Astrocyte (in vitro differentiated cells and primary cell): Measurements from ENCODE around the gene CIDEA. TPM values are rescaled to one million over a fixed set of nuclear protein-coding genes. Genes with fewer than 3 reads are reported as not detected.
A peak's percentile ranks its signal among the peaks of the same experiment; 100 is the strongest.

Source experiments
- DNase-seq: peaks from one replicate; pipeline ENCODE4 v3.0.0-alpha.2; 2010; ENCODE audit warnings: low read depth
- FAIRE-seq: peaks from 2 replicates; lab custom pipeline; 2011; peaks lifted over from hg19 to GRCh38; lab: Jason Lieb, UNC
- H2AFZ ChIP-seq: 2 replicates; pipeline ENCODE4 v1.6.0; 2012; ENCODE audit warnings: low read depth, low read length, inconsistent platforms
- H3K27ac ChIP-seq: 2 replicates; pipeline ENCODE4 v1.5.1; 2011; ENCODE audit warnings: low read depth, low read length, inconsistent platforms
- H3K27me3 ChIP-seq: 2 replicates; pipeline ENCODE4 v1.6.0; 2011; ENCODE audit warnings: low read length, inconsistent platforms; ENCODE audit not compliant: insufficient read depth
- H3K36me3 ChIP-seq: 2 replicates; pipeline ENCODE4 v1.5.1; 2011; ENCODE audit warnings: low read length, inconsistent platforms; ENCODE audit not compliant: insufficient read depth
- H3K4me1 ChIP-seq: 2 replicates; pipeline ENCODE4 v1.5.1; 2011; ENCODE audit warnings: low read length, inconsistent platforms; ENCODE audit not compliant: insufficient read depth
- H3K4me2 ChIP-seq: 2 replicates; pipeline ENCODE4 v1.6.0; 2012; ENCODE audit warnings: low read length, inconsistent platforms
- H3K4me3 ChIP-seq: 2 replicates; pipeline ENCODE4 v1.5.1; 2011; ENCODE audit warnings: low read depth, mild to moderate bottlenecking, low read length, inconsistent platforms; ENCODE audit not compliant: insufficient read depth
- H3K79me2 ChIP-seq: 2 replicates; pipeline ENCODE4 v1.6.0; 2012; ENCODE audit warnings: mild to moderate bottlenecking, low read length, inconsistent platforms; ENCODE audit not compliant: insufficient read depth
- H3K9ac ChIP-seq: 2 replicates; pipeline ENCODE4 v1.6.0; 2012; ENCODE audit warnings: mild to moderate bottlenecking, low read length, inconsistent platforms
- H3K9me3 ChIP-seq: 2 replicates; pipeline ENCODE4 v1.5.1; 2012; ENCODE audit warnings: low read depth, mild to moderate bottlenecking, low read length, inconsistent platforms; ENCODE audit not compliant: insufficient read depth
- H4K20me1 ChIP-seq: 2 replicates; pipeline ENCODE4 v1.6.0; 2012; ENCODE audit warnings: low read length, inconsistent platforms; ENCODE audit not compliant: insufficient read depth
- H3K27ac Mint-ChIP-seq: one replicate; pipeline ENCODE4 v1.8.0; 2021; ENCODE audit warnings: mild to moderate bottlenecking, mixed read lengths; ENCODE audit not compliant: unreplicated experiment
- H3K27me3 Mint-ChIP-seq: one replicate; pipeline ENCODE4 v1.8.0; 2021; ENCODE audit warnings: low read depth, mixed read lengths; ENCODE audit not compliant: unreplicated experiment
- H3K36me3 Mint-ChIP-seq: one replicate; pipeline ENCODE4 v1.8.0; 2021; ENCODE audit warnings: low read depth, mixed read lengths; ENCODE audit not compliant: unreplicated experiment
- H3K4me1 Mint-ChIP-seq: one replicate; pipeline ENCODE4 v1.8.0; 2021; ENCODE audit warnings: low read depth, mixed read lengths; ENCODE audit not compliant: unreplicated experiment
- H3K4me3 Mint-ChIP-seq: one replicate; pipeline ENCODE4 v1.8.0; 2021; ENCODE audit warnings: mild to moderate bottlenecking, moderate library complexity, mixed read lengths; ENCODE audit not compliant: unreplicated experiment
- H3K9me3 Mint-ChIP-seq: one replicate; pipeline ENCODE4 v1.8.0; 2021; ENCODE audit warnings: mild to moderate bottlenecking, mixed read lengths; ENCODE audit not compliant: unreplicated experiment
- EZH2 ChIP-seq: IDR thresholded peaks from 2 replicates; pipeline ENCODE4 v1.6.1; 2012; ENCODE audit warnings: mild to moderate bottlenecking, low read length, inconsistent platforms; ENCODE audit not compliant: insufficient read depth
- total RNA-seq: library from RNA; stranded (reverse); gene quantifications from 2 replicates; pipeline ENCODE4 v1.2.1, GENCODE V29; 2021
- TF ChIP-seq, protein P1 (sequence below): IDR thresholded peaks from 2 replicates; pipeline ENCODE4 v1.5.1; 2011; ENCODE audit warnings: low read depth, mild to moderate bottlenecking, inconsistent platforms, low read length, moderate library complexity; ENCODE audit not compliant: insufficient read depth

Gene CIDEA
- total RNA-seq, 1 donor from 2014 or later = 0.43 TPM

DNA sequence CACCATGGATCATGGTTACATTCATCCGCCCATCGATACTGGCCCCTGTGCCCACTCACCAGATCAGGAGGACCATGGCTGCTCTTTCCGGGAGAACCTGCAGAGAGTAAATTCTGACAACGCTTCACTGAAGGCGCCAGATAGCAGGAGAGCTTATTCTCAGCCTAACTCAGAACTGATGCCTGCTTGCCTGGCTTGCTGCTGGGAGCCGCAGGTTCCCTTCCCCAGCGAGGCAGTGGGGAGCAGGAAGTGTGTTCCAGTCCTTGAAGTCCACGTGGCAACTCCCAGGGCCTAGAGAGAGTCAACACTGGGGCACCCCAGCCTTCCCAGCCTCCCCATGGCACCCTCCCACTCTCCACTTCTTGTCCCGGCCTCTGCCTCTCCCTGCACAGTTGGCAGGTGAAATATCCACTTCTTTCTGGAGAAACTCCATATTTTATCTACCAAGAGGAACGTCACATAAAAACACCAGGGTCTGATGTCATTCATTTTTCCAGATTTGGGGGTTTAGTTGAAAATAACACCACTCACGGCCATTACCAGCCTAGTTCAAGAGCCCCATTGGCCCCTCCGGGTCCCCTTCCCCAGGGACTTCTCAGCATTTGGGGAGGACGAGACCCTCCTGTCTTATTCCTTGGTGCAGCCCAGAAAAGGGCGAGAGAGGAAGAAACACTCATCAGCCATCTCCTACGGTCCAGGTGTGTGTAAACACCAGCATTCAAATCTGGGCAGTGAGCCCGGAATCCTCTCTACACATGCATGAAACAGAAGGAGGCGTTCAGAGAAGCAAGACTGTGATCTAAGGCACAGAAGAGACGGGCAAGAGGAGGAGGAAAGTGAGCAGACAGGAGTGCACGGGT lies 50.4 kb downstream of the CIDEA start:
- DNase-seq (peak; percentile 49), FAIRE-seq (no peak)
- Mint-ChIP-seq H3K4me3 (peak overlapping the region; percentile 69), H3K27me3 (peaks cover 6% of the 10 kb centered on the region), H3K27ac (peak overlapping the region; percentile 60), H3K4me1 (peaks cover 12% of the 10 kb centered on the region), H3K9me3 (peaks cover 2% of the 10 kb centered on the region), H3K36me3 (peaks cover 4% of the 10 kb centered on the region)
- H2AFZ ChIP-seq = no peak overlapping the region
- no peaks in the 10 kb centered on the region for H3K9me3 ChIP-seq
- H4K20me1 ChIP-seq = peaks cover 15% of the 10 kb centered on the region
- H3K36me3 ChIP-seq = peaks cover 3% of the 10 kb centered on the region
- no peak overlapping the region for H3K4me3 ChIP-seq
- peaks cover 46% of the 10 kb centered on the region for H3K79me2 ChIP-seq
- H3K9ac ChIP-seq = no peak overlapping the region
- peaks cover 13% of the 10 kb centered on the region for H3K4me1 ChIP-seq
- no peaks in the 10 kb centered on the region for H3K27me3 ChIP-seq
- no peak overlapping the region for H3K4me2 ChIP-seq
- TF ChIP-seq, protein P1, sequence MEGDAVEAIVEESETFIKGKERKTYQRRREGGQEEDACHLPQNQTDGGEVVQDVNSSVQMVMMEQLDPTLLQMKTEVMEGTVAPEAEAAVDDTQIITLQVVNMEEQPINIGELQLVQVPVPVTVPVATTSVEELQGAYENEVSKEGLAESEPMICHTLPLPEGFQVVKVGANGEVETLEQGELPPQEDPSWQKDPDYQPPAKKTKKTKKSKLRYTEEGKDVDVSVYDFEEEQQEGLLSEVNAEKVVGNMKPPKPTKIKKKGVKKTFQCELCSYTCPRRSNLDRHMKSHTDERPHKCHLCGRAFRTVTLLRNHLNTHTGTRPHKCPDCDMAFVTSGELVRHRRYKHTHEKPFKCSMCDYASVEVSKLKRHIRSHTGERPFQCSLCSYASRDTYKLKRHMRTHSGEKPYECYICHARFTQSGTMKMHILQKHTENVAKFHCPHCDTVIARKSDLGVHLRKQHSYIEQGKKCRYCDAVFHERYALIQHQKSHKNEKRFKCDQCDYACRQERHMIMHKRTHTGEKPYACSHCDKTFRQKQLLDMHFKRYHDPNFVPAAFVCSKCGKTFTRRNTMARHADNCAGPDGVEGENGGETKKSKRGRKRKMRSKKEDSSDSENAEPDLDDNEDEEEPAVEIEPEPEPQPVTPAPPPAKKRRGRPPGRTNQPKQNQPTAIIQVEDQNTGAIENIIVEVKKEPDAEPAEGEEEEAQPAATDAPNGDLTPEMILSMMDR = no peak
- TF ChIP-seq EZH2 = no peak
- no peak overlapping the region for H3K27ac ChIP-seq

DNA sequence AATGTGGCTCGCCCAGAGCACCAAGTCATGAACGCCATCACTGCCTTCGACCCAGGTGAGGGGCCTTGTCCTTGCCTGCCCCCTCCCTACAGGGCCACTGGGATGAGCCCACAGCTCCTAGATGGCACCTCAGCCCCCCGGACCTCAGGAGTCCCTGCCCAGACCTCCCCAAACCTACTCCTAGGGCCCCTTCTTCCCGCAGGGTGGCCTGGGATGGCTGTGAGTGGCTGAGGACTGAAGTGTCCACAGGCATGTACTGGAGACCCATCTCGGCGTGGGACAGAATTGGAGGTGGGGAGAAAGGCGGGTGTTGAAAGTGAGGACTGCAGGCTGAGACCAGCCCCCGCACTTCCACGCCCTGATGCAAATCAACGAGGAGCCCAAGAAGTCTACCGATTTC lies 51.0 kb downstream of the CIDEA start:
- peaks cover 14% of the 10 kb centered on the region for H3K4me1 Mint-ChIP-seq

More for the DNA sequence above, 51.0 kb downstream of the CIDEA start:
- no peak overlapping the region for H3K27ac ChIP-seq
- H3K36me3 ChIP-seq = peaks cover 7% of the 10 kb centered on the region
- Mint-ChIP-seq H3K9me3 (no peaks in the 10 kb centered on the region), H3K27me3 (peaks cover 6% of the 10 kb centered on the region), H3K27ac (no peak overlapping the region), H3K36me3 (peaks cover 8% of the 10 kb centered on the region), H3K4me3 (no peak overlapping the region)
- no peak for TF ChIP-seq EZH2
- TF ChIP-seq, protein P1 = no peak
- no peak overlapping the region for H2AFZ ChIP-seq
- peaks cover 21% of the 10 kb centered on the region for H4K20me1 ChIP-seq
- no peak overlapping the region for H3K4me2 ChIP-seq
- FAIRE-seq (no peak), DNase-seq (no peak)
- H3K9ac ChIP-seq = no peak overlapping the region
- peaks cover 18% of the 10 kb centered on the region for H3K4me1 ChIP-seq
- H3K4me3 ChIP-seq = no peak overlapping the region
- no peaks in the 10 kb centered on the region for H3K9me3 ChIP-seq
- H3K27me3 ChIP-seq = no peaks in the 10 kb centered on the region
- peaks cover 51% of the 10 kb centered on the region for H3K79me2 ChIP-seq
